HEK293T (cell line): Measurements from ENCODE around the gene FADD.

ENCODE experiments used
- HDGF ChIP-seq: fragments of 450-650 bp; IDR thresholded peaks from 2 replicates; pipeline ENCODE4 v1.6.1; 2017; ENCODE audit warnings: antibody characterized with exemption, borderline replicate concordance
- TARDBP ChIP-seq: fragments of 450-650 bp; IDR thresholded peaks from 2 replicates; pipeline ENCODE4 v1.6.1; 2016
- ZNF384 ChIP-seq: fragments of 450-650 bp; IDR thresholded peaks from 2 replicates; pipeline ENCODE4 v1.6.1; 2016

GRCh38 chr11:70168405-70168754, 34.7 kb upstream of the FADD start:
- TF ChIP-seq TARDBP (no peak), ZNF384 (no peak), HDGF (no peak)
